SK-N-MC (cell line): ENCODE data around the gene EXOC3.

ENCODE experiments used
- EZH2 ChIP-seq: fragments of 200-600 bp; sonication (generic); IDR thresholded peaks from one replicate; pipeline ENCODE4 v1.6.1; 2017; ENCODE audit warnings: antibody characterized with exemption
- FOXP2 ChIP-seq: optimal IDR thresholded peaks from 2 replicates; pipeline ENCODE3; 2011; ENCODE audit warnings: mild to moderate bottlenecking, moderate library complexity; ENCODE audit not compliant: insufficient read depth; ENCODE audit errors: extremely low read length, control extremely low read depth
- POLR2AphosphoS5 ChIP-seq: IDR thresholded peaks from 2 replicates; pipeline ENCODE4 v1.6.1; 2012; ENCODE audit warnings: mild to moderate bottlenecking, low read depth, low read length, borderline replicate concordance

GRCh38 chr5:440401-441201 lies 2.4 kb upstream of the EXOC3 start:
- no peak; the same call in 1 of the 2 replicates for TF ChIP-seq POLR2AphosphoS5
- TF ChIP-seq EZH2: no peak
- no peak for TF ChIP-seq FOXP2
